GM12874 (cell line): ENCODE results near the gene FCRL1.

ENCODE experiments used
- CTCF ChIP-seq: IDR thresholded peaks from 2 replicates; pipeline ENCODE4 v1.5.1; 2011; ENCODE audit warnings: low read depth, mild to moderate bottlenecking, control low read depth, low read length, moderate library complexity; ENCODE audit not compliant: insufficient read depth

Gene FCRL1

GRCh38 chr1:157803851-157804250 is 16.1 kb downstream of the FCRL1 start:
- TF ChIP-seq CTCF = no peak

DNA sequence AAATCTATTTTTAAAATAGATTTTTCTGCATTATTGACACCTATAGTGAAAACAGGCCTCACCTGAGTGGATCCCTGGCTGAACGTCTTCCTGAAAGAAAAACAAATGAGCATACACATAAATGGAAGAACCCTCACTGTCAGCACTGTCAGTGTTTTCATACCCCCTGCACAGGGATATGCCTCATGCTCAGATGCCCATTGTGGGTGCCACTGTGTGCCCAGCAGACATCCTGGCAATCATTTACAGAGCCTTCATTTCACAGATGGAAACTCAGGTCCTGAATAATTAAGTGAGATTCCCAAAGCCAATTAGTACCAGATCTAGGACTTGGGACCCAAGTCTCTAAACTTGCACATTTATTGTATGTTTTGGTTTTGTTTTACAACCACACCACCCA is 19.9 kb downstream of the FCRL1 start:
- no peak for TF ChIP-seq CTCF

GRCh38 chr1:157798211-157798610 is 21.7 kb downstream of the FCRL1 start:
- TF ChIP-seq CTCF = no peak

- no peak for TF ChIP-seq CTCF
Observed at GRCh38 chr1:157785248-157785647, 34.7 kb downstream of the FCRL1 start.

GRCh38 chr1:157784801-157785200 is 35.1 kb downstream of the FCRL1 start:
- no peak for TF ChIP-seq CTCF

DNA sequence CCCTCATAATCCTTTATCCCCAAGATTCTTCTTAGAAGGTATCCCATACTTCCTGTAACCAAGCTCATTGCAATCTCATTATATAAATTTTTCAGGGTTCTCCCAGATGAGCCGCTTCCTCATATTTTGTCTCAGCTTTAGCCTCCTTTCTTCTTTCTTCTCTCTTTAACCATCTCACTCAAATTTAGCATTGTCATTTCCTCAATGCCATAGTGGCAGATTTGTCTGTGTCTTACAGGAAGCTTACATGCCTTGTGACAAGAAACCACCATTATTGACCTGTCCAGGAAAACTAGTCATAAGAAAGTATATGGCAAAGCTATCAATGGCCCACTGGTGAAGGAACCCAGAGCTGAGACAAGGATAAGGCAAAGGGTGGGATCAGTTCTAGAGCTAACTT is 37.0 kb downstream of the FCRL1 start:
- TF ChIP-seq CTCF = no peak

DNA sequence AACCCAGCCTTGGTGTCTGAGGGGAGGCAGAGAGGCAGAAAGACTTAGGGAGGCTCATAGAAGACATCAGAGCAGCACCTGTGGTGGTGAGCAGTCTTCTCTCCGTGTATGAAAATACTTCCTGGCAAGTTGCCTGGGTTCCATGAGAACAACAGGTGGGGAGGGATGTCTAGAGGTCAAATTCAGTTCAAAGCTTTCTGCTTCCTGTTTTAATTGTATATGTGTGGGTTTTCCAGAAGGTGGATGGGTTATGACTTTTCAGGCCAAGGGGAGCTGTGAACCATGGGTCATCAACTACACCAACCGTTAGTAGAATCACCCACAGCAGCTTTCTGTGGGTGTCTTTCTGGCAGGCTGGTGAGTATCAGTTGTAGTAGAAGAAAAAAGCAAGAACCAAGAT is 38.9 kb downstream of the FCRL1 start:
- no peak for TF ChIP-seq CTCF

DNA sequence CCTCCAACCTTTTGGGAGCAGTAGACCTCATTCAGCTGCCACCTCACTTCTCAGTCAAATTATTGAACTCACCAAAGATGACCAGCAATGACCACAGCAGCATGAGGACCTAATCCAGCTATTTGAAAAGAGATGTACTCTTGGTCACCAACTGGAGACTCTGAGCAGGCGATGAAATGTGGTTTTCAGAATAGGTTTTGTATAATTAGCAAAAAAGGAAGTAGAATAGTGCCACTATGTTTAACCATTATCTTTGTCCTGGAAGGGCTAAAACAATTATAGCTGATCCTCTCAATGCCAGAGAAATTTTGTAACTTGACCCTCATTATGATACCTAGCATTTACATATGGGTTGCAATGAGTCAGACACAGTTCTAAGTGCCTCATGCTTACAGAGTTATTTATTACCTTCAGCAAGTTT is 42.9 kb downstream of the FCRL1 start, which contains the start of gene FCRL2:
FCRL2 (minus strand) TSS at position 162 of the 421 bp plus-strand sequence; CDS start at position 103, 59 bp downstream.
- no peak for TF ChIP-seq CTCF
